Spleen (tissue), 7 donors: ENCODE measurements around the gene HMX1.

Experiments
- CTCF ChIP-seq, 11 experiments: fragments of 200-600 bp in 7 of 11; fragments of 450-650 bp in 4 of 11; sonication (generic) in 4 of 11; IDR thresholded peaks in 8 of 11; conservative IDR thresholded peaks in 3 of 11; 1 replicate in 7 of 11; 2 replicates in 4 of 11; pipeline versions ENCODE4 v1.4.0 to v1.8.0; 2016 to 2021; ENCODE audit warnings: antibody characterized with exemption in 11 of 11, inconsistent platforms in 4 of 11, mild to moderate bottlenecking in 1 of 11
- POLR2A ChIP-seq, 3 donors: fragments of 450-650 bp; IDR thresholded peaks; one replicate each; pipeline ENCODE4 v1.5.1; 2017; ENCODE audit warnings: antibody characterized with exemption in 3 of 3, mild to moderate bottlenecking in 1 of 3
- POLR2AphosphoS5 ChIP-seq, 3 donors: sonication (generic); formaldehyde crosslinking; IDR thresholded peaks; one replicate each; pipeline ENCODE4 v1.5.1; 2017; ENCODE audit warnings: antibody characterized with exemption in 3 of 3
- donor health status: DM: no; HTN: no; CAD: no; lungs with moderate emphysema.
- donor health status: DM: no; HTN: no; CAD: no.
- donor health status: DM: no; HTN: no; CAD: no.

GRCh38 chr4:8844976-8845690 is 26.5 kb downstream of the HMX1 start:
- TF ChIP-seq CTCF (IDR thresholded peaks at IDR 0.05 in 8 of 11, conservative IDR thresholded peaks at IDR 0.05 in 3 of 11) = no peak
- no peak for TF ChIP-seq POLR2AphosphoS5 (IDR thresholded peaks at IDR 0.05)
- TF ChIP-seq POLR2A (IDR thresholded peaks at IDR 0.05) = no peak
